RPMI7951 (cell line): Measurements from ENCODE around the gene SEC14L5. TPM values are rescaled to one million over a fixed set of nuclear protein-coding genes. Genes with fewer than 3 reads are reported as not detected.
"Not testable (repeated sequence)": the region's sequence is repeated elsewhere in the genome, so short reads cannot be mapped to it uniquely, and the experiment has no call there.

Experiments
- DNase-seq: peaks from one replicate; pipeline ENCODE4 v3.0.0-alpha.2; 2012; ENCODE audit warnings: low read depth
- total RNA-seq: library from RNA; depleted of rRNA; stranded (reverse); fragments of >200 nt; shearing (Covaris generic); gene quantifications from 2 replicates; pipeline ENCODE4 v1.2.3, GENCODE V29; 2014

Gene SEC14L5
- total RNA-seq, 1 experiment from 2014 or later = not detected

DNA sequence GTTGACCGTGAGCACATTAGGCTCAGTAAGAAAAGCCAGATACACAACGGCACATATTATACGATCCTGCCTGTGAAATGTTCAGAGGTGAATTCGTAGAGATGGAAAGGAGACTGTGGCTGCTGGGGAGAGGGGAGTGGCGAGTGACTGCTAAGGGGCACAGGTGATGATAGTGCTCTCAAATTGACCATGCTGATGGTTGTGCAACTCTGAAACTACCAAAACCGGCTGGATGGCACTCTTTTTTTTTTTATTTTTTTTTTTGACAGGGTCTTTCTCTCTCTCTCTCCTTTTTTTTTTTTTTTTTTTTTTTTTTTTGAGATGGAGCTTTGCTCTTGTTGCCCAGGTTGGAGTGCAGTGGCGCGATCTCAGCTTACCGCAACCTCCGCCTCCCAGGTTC lies 8.1 kb upstream of the SEC14L5 start:
- no peak for DNase-seq

DNA sequence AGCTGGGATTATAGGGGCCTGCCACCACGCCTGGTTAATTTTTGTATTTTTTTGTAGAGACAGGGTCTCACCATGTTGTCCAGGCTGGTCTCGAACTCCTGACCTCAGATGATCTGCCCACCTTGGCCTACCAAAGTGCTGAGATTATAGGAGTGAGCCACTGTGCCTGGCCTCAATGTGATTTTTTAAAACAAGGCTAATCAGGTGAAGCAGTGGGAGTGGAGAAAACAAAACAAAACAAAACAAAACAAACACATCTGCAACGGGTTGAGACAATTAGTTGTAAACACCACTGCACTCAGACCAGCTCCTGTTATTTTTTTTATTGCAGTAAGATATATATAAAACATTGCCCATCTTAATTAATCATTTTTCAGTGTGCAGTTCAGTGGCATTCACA lies 6.5 kb upstream of the SEC14L5 start:
- DNase-seq = not testable (repeated sequence)

DNA sequence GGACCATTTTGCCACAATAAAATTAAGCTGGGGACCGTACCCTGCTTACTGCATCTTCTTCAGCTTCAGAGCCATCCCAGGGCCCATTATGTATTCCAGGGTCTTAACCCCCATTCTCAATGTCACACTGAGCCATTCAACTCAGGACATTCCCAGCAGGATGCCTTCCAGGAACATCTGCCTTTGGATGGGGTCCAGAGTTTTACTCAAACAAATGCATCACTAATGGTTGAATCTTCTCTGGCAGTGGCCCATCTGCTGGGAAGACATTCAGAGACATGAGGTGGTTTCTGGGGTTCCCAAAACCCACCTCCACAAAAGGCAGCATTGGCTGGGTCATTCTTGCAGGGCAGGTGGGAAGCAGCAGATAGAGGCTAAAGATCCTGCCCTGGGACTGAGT lies 3.4 kb upstream of the SEC14L5 start:
- DNase-seq = peak; percentile 25

DNA sequence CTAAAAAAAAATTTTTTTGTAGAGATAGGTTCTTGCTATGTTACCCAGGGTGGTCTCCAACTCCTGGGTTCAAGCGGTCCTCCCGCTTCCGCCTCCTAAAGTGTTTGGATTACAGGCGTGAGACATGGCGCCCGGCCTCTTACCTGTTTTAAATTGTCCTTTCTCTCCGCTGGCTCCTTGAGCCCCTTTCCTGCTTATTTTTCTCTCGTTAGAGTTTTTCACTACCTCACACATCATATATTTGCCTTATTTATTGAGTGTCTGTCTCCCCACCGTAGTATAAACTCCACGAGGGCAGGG lies 760 bp upstream of the SEC14L5 start:
- no peak for DNase-seq

DNA sequence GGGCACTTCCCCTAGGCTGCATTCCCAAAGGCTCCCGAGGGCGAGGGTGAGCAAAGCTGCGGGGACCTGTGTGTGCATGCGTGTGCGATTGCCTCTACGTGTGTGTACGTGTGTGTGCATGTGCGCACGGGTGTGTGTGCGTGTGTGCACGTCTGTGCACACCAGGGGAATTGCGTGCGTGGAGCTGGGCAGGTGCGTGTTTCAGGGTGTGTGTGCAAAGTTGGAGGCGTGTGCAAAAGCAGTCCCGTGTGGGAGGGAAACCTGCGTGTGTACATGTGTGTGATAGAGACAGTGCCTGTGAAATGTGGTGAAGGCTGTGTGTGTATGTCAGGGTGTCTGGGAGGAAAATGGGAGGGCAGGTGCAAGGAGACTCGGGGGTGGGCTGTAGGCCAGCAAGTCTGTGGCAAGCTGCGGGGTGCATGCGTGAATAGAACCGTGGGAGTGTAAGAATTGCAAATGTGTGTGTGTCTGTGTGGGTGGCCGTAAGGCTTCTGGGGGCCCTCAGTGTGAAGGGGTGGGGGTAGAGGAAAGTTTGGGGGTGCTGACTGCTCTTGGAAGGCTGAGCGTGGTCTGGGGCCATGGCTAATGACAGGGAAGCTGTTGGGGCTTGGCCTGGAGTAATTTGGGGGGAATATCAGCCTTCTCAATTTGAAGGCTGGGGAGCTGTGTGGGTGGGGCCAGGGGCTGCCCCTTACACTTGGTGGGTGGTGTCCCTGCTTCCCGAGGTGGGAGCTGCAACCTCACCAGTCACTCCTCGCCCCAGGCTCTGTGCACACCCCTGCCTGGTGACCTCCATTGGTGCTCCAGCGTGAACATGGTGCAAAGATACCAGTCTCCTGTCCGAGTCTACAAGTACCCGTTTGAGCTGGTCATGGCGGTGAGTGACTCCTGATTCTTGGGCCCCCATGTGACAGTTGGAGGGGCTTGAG lies 644 bp downstream of the SEC14L5 start:
- DNase-seq = no peak

DNA sequence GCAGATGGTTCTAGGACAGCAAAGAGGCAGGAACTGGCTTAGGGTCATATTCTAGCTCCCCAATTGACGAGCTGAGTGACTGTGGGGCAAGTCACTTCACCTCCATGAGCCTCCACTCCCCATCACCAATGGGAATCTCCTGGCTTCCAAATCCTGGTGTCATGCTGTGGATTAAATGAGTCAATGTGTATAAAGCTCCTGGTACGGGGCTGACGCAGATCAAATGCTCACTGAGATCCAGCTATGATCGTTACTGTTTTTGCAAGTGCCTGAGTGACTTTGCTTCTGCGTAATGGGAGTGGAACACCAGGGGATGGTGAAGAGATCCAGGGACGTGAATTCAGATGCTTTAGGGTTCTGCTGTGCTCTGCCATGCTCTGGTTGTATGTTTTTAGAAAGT lies 2.4 kb downstream of the SEC14L5 start:
- no peak for DNase-seq

DNA sequence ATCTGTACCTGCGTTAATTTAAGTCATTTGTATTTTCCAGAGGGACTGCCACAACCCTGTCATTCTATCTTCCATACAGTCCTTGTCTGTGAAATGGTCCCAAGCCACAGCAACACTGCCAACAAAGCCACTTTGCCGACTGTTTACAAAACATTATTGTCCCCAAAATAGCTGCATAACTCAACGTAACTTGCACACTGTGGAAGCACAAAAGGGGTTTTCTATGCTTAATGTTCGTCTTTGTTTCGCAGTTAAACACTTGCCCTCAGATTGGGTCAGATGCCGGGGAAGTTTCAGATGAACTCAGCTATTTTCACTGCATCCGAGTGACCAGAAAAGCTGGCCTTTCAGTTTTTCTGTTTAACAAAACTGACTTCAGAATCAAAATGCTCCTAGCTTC lies 4.6 kb downstream of the SEC14L5 start:
- no peak for DNase-seq

DNA sequence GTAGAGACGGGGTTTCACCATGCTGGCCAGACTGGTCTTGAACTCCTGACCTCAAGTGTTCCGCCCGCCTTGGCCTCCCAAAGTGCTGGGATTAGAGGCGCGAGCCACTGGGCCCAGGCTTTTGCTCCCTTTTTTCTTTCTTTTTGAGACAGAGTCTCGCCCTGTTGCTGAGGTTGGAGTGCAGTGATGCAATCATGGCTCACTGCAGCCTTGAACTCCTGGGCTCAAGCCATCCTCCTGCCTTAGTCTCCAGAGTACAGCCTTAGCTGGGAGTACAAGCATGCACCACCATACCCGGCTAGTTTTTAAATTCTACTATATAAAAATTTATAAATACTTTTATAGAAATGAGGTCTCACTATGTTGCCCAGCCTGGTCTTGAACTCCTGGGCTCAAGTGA lies 5.4 kb downstream of the SEC14L5 start:
- not testable (repeated sequence) for DNase-seq

DNA sequence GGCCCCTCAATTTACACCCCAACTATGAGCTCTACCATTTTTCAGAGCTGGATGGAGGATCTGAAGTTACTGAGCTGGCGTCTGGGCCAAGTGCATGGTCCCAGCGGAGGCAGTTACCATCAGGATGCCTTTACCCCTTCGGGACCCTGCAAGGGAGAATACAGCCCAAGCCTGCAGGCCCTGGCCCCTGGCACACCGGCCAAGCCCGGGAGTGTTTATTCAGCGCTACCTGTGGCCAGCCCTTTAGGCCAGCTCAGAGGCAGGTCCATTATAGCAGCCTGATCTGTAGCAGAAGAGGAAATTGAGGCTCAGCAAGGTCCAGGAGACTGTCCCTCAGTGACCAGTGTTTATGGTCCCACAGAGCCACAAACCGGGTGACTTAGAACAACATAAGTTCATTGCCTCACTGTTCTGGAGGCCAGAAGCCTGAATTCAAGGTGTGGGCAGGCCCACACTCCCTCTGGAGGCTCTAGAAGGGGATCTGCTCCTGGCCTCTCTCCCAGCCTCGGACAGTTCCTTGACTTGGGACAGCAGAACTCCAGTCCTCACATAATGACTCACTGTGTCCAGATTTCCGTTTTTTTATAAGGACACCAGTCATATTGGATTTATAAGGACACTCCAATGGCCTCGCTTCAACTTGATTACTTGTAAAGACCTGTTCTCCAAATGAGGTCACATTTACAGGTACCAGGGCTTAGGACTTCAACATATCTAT lies 8.8 kb downstream of the SEC14L5 start:
- DNase-seq = peak; percentile 17

DNA sequence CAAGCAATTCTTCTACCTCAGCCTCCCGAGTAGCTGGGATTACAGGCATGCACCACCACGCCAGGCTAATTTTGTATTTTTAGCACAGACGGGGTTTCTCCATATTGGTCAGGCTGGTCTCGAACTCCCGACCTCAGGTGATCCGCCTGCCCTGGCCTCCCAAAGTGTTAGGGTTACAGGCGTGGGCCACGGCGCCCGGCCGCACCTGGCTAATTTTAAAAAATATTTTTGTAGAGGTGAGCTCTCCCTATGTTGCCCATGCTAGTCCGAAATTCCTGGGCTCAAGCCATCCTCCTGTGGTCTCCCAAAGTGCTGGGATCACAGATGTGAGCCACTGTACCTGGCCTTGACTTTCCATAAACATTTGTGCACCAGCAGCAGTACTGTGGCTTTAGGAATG lies 10.1 kb downstream of the SEC14L5 start:
- not testable (repeated sequence) for DNase-seq

DNA sequence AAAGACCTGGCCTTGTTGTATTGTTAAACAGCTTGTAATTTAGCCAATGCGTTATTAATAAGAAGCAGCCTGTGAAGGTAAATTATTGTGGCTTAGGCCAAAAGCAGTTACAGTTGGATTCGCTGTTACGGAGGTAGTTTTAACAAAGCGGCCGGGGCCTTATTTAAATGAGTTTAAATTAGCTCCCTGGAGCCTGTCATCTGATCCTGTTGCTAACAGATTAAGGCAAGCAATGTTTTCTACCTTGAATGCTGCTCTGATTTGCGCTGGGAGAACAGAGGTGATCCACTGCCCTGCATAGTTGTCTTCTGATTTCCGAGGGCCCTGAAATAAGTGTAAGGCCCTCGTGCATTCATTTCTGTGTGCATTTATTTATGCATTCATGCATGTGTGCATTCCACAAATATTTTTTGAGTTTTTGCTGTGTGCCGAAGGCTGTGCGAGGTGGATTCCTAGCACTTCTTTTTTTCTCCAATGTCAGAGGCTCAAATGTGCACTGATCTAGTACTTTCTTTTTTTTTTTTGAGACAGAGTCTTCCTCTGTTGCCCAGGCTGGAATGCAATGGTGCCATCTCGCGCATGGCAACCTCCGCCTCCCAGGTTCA lies 10.9 kb downstream of the SEC14L5 start:
- DNase-seq = no peak

DNA sequence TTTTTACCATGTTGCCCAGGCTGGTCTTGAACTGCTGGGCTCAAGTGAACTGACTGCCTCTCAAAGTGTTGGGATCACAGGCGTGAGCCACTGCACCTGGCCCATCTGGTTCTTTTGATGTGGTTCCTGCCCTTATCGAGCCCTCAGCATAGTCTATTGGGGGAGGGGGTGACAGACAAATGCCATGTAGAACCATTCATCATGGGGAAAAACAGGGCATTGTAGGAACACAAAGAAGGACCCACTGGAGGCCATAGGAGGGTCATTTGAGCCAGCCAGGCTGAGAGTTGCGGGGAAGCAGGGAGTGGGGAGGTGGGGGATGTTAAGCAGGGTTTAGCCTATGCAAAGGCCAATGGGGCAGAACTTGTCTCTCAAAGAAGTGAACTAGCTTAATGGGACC lies 11.9 kb downstream of the SEC14L5 start:
- DNase-seq = no peak

DNA sequence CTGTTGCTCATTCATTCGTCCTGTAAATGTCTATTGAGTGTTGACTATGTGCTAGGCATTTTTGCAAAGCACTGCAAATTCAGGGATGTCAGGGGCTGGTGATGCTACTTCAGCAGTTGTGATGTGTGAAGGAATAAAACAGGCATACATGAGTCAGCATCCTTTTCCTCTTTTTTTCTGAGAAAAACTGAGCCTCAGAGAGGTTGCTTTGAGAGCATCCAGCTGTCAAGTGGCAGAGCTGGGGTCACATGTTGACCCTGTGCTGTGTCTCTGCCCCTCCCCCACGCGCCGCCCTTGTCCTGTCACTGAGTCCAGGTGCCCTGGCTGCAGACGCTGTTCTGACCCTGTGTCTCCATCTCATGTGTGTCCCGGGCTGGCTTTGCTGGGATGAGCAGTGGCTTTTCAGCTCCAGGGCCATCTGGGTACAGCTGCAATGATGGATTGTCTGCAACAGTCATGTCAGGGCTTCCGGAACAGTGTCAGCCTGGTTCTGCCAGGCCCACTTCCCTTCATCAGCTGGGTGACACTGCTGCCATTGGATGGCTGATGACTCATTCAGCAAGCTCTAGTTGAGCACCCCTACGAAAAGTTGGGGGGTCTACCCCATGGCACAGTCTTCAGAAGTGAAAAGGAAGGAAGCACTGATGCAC lies 14.9 kb downstream of the SEC14L5 start:
- no peak for DNase-seq

DNA sequence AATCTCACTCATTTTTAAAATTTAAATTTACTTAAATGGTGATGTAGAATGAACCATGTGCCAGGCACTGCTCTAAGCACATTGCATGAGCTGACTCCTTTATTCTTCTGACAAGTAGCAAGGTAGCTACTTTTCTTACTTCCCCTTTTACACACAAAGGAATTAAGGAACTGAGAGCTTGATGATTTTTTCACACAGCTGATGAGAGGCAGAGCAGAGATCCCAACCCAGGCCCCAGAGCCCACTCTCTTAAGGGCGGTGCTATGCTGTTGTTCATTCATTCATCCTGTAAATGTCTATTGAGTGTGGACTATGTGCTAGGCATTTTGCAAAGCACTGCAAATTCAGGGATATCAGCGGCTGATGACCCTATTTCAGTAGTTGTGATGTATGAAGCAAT lies 17.9 kb downstream of the SEC14L5 start:
- no peak for DNase-seq

DNA sequence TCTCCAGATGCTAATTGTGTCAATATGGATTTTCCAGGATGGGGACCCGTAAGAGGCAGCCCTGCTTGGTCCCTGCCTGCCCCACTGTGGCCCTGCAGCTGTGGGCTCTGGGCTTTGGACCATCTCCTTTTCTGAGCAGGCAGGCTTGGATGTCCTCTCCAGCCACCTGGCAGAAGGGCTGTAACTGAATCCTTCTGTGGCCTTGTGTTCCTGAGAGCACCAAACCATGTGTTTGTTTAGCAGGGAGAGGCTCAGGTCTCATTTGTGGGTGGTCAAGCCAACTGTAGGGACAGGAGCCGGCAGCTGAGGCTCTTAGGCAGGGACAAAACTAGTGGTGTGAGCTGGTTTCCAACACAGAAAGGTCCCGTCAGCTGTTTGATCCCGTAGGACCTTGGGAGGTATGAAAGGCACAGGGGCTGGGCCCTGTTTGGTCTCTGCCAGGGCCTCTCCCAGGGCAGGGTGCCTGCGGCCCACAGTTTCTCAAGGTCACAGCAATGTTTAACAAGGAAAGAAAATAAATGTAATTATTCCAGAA lies 18.5 kb downstream of the SEC14L5 start:
- DNase-seq = no peak

DNA sequence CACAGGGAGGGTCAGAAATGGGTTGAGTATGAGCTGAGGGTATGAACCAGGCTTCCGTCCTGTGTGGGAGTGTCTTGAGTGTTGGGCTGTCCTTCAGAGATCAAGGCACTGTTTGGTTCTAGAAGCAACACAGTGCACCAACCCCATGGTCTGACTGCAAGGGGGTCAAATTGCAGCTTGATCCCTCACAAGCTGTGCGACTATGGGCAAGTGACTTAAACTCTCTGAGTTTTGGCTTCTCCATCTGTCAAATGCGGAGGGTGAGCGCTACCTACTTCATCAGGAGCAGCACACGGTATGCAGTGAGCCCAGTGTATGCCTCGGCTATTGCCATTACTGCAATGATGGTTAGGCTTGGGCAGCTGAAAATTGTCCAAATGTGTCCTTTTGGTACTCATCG lies 21.0 kb downstream of the SEC14L5 start:
- no peak for DNase-seq

DNA sequence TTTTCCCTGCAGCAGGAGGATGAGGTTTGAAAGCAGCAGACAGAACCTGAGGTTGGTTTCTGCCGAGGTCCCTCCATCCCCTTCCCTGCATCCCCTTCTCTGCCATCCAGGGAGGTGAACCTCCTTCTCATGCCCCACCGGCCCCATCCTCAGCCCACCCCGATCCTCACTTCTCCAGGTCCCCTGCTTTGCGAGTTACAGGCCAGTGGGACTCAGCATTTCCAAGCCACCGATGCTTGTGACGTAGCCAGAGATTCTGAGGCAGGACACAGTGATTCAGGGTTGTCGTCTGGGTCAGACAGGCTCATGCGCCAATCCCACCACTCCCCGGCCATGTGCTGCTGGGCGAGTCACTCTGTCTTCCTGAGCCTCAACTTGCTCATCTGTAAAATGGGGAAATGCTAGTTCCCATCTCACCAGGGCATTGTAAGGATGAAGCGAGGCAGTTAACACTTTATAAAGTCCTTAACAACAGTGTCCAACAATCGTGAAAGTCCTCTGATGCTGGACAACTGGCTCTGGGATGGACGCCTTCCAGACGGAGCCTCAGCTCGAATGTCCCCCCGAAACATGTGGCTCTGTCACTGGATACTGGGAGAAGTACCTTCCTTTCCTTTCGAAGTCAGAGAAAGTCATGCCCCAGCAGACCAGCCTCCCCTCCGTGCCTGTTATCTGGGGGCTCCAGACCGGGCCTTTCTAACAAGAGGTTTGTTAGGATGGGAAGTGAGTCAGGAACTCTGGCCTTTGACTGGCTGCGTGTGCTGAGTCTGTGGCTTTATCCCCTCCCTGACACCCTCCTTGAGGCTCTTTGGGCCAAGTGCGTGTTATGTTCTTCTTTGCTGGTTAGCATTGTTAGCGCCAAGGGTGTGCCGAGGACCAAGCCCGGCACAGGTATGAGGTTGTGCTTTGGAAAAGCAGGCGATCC lies 21.9 kb downstream of the SEC14L5 start:
- DNase-seq = no peak

DNA sequence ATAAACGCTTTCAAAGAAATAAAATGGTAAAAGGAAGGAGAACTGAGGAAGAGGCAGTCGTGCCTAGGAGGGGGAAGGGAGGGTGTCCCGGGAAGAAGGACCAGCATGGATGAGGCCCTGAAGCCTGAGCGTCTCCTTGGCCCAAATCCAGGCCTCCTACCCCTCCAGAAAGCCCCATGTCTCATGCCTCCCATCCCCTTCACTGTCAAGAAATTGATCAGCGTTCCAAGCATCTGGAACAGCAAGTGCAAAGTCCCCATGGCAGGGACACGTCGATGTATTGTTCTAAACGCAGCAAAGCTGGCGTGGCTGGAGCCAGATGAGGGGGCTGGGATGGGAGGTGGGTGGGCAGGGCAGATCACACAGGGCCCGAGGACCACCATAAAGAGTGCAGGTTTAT lies 22.6 kb downstream of the SEC14L5 start:
- no peak for DNase-seq

DNA sequence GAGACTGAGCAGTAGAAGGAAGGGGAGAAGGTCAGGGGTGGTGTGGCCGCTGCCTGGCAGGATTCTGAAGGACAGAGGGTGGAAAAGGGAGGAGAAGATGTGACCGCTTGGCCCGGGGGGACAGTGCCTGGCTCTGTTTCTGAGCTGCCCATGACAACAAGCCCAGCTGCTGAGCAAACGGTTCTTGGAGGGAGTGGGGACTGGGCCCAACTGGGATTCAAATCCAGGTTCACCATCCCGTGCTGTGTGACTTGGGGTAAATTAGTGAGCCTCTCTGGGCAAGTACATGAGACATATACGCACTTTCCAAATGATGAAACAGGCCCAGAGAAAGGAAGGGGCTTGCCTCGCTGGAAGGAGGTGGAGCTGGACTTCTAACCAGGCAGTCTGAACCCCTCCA lies 23.3 kb downstream of the SEC14L5 start:
- no peak for DNase-seq

DNA sequence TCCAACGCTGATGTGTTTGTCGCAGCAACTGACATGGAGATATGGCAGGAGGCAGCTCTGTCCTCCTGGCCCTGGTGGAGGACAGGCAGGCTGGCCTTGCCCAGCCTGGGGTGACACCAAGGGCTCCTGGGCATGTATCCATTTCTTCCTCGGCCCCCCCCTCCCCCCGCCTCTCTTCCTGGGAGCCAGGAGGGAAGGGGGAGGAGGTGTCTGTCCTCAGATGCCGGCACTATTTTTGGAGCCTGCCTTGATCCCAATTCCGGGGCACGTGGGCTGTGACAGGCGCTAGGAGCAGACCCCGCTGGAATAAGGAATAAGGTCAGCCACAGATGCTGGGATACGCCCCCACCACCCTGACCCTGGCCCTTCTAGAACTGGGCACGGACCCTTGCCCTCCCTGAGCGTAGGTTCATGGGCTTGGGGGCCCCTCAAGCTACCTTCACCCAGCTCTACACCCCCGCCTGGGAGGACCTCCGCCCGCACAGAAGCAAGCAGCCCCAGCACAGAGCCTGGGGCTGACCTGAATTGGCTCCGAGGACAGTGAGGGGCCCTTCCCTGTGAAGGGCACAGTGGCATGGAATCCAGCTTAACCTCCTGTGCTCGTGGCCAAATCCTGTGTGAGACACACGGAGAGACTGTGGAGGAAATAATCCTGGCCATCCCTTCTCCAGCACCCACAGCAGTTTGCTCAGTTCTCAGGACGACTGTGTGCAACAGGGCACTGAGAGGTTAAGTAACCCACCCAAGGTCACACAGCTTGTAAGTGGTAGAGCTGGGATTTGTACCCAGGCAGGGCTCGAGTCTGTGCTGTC lies 24.1 kb downstream of the SEC14L5 start:
- DNase-seq = no peak
